WTC11 (cell line): ENCODE results near the gene GLRX2. TPM values are rescaled to one million over a fixed set of nuclear protein-coding genes. Genes with fewer than 3 reads are reported as not detected.

ENCODE experiments used
- microRNA-seq: library from miRNA; unstranded; fragments of <30 nt; microRNA quantifications from one replicate; pipeline ENCODE4 v1.2.0, GENCODE V29; 2022; ENCODE audit warnings: borderline number of aligned reads
- total RNA-seq: library from RNA; stranded (reverse); gene quantifications from 3 replicates; pipeline ENCODE4 v1.2.3, GENCODE V29; 2021

Gene GLRX2
- total RNA-seq, 1 experiment from 2014 or later: 8.4 TPM

Small RNA genes lying within 50 kb of the gene (microRNA-seq; reads per million reads assigned to microRNA genes)
- not detected for gene MIR1278

Other genes starting within 250 kb of the GLRX2 start
- gene UCHL5, start 46.1 kb downstream of the GLRX2 start, total RNA-seq: 31.6 to 41.5 TPM (median 32.8 TPM) in 3 replicates
- gene RO60, start 45.8 kb downstream of the GLRX2 start, total RNA-seq: 79.9 to 86.4 TPM (median 84.7 TPM) in 3 replicates
- gene CDC73, start 16.6 kb upstream of the GLRX2 start, total RNA-seq: 50.7 to 57.1 TPM (median 51.6 TPM) in 3 replicates
- gene B3GALT2, start 81.2 kb upstream of the GLRX2 start, total RNA-seq: 0.05 TPM in 1 of 3 replicates, not detected in the others